Upper lobe of left lung (tissue), 4 donors: Measurements from ENCODE around the gene COQ7.

Experiments
- POLR2A ChIP-seq, 4 donors: fragments of 450-650 bp; IDR thresholded peaks; one replicate each; pipeline ENCODE4 v1.5.1; 2016 to 2017; ENCODE audit warnings: antibody characterized with exemption in 4 of 4, mild to moderate bottlenecking in 2 of 4
- TF ChIP-seq, protein P1 (sequence below), 6 experiments: fragments of 450-650 bp in 4 of 6; fragments of 200-600 bp in 2 of 6; sonication (generic) in 2 of 6; IDR thresholded peaks; one replicate each; pipeline ENCODE4 v1.5.1; 2016 to 2019; ENCODE audit warnings: antibody characterized with exemption in 6 of 6

DNA sequence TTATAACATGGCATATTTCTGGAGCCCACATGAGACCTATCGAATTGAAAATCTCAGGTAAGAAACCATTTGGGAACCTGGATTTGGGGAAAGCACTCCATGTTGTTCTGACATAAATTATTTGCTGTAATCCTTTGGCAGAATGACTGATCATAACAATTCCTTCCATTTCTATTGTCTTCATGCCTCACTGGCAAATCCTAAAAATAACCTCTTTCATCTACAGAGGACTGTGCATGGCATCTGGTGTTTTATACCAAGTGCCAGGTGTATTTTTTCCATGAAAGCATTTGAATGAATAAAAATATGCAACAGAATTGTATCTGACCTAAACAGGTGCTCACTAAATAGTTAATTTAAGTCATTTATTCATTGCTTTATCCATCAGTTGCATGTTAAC, 33.7 kb upstream of the COQ7 start:
- TF ChIP-seq, protein P1, sequence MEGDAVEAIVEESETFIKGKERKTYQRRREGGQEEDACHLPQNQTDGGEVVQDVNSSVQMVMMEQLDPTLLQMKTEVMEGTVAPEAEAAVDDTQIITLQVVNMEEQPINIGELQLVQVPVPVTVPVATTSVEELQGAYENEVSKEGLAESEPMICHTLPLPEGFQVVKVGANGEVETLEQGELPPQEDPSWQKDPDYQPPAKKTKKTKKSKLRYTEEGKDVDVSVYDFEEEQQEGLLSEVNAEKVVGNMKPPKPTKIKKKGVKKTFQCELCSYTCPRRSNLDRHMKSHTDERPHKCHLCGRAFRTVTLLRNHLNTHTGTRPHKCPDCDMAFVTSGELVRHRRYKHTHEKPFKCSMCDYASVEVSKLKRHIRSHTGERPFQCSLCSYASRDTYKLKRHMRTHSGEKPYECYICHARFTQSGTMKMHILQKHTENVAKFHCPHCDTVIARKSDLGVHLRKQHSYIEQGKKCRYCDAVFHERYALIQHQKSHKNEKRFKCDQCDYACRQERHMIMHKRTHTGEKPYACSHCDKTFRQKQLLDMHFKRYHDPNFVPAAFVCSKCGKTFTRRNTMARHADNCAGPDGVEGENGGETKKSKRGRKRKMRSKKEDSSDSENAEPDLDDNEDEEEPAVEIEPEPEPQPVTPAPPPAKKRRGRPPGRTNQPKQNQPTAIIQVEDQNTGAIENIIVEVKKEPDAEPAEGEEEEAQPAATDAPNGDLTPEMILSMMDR (IDR thresholded peaks at IDR 0.05) = no peak
- no peak for TF ChIP-seq POLR2A (IDR thresholded peaks at IDR 0.05)
